ENCODE results near the gene RPL10. TPM values are rescaled to one million over a fixed set of nuclear protein-coding genes. Genes with fewer than 3 reads are reported as not detected.
A peak's percentile ranks its signal among the peaks of the same experiment; 100 is the strongest.

The RPL10 gene
- total and polyA plus RNA-seq, 2 of the 13 experiments (the other 11 are each of a cell fraction or from before 2014, with no cell fraction given): 2,381 to 4,713 TPM

DNA sequence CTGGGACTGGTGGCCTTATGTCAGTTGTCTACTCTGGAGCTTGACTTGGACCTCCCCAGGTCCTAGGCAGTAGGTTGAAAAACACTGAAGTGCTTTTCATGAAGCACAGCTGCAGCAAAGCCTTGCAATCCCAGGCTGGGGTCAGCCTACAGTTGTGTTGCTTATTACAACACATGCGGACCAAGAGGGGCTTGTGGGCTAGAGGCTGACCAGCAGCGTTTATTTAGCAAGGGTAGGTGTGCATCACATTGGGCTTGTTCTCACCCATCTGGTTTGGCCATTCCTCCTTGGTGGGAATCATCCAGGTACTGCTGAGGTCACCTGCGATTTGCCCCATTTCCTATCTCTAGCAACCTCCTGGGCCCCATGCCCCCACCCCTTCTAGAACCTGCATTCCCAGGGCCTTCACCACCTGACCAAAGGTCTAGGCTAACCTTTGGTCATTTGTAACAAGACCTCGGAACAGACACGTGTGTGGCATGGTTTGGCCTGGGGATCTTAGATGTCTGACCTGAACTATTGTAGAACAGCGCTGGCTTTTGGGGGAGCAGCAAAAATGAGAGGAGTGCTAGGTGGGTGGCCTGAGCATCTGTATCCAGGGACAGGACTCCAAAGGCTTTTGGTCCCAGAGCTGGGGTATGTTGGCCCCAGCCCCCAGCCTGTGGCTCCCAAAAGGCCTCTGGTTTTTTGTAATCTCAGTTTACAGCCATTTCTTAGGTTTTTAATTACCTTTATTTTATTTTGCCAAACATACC is 3.0 kb downstream of the RPL10 start (continued):
- TF ChIP-seq, protein P1, sequence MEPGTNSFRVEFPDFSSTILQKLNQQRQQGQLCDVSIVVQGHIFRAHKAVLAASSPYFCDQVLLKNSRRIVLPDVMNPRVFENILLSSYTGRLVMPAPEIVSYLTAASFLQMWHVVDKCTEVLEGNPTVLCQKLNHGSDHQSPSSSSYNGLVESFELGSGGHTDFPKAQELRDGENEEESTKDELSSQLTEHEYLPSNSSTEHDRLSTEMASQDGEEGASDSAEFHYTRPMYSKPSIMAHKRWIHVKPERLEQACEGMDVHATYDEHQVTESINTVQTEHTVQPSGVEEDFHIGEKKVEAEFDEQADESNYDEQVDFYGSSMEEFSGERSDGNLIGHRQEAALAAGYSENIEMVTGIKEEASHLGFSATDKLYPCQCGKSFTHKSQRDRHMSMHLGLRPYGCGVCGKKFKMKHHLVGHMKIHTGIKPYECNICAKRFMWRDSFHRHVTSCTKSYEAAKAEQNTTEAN (CRISPR knock-in tag; conservative IDR thresholded peaks at IDR 0.05): no peak
- TF ChIP-seq, protein P2, sequence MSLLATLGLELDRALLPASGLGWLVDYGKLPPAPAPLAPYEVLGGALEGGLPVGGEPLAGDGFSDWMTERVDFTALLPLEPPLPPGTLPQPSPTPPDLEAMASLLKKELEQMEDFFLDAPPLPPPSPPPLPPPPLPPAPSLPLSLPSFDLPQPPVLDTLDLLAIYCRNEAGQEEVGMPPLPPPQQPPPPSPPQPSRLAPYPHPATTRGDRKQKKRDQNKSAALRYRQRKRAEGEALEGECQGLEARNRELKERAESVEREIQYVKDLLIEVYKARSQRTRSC (CRISPR knock-in tag; IDR thresholded peaks at IDR 0.05; ENCODE audit: low read depth): no peak
- TF ChIP-seq CC2D1A (CRISPR knock-in tag; IDR thresholded peaks at IDR 0.05) (no peak), POLR2AphosphoS5 (IDR thresholded peaks at IDR 0.05; ENCODE audit: low read depth, low read length) (peak; percentile 82), ZNF382 (CRISPR knock-in tag; IDR thresholded peaks at IDR 0.05; ENCODE audit: borderline replicate concordance) (no peak), ZNF543 (CRISPR knock-in tag; IDR thresholded peaks at IDR 0.05) (no peak), CCDC6 (CRISPR knock-in tag; IDR thresholded peaks at IDR 0.05) (0 out of 2 replicates have a peak, but pooled peaks have one; percentile 29), ZNF841 (CRISPR knock-in tag; IDR thresholded peaks at IDR 0.05; ENCODE audit: borderline replicate concordance) (no peak), ZFYVE20 (CRISPR knock-in tag; IDR thresholded peaks at IDR 0.05; ENCODE audit: borderline replicate concordance, low read depth) (no peak), SMC3 (IDR thresholded peaks at IDR 0.05; ENCODE audit: low read length) (no peak; the same call in 1 of the 2 replicates), ZNF331 (CRISPR knock-in tag; IDR thresholded peaks at IDR 0.05) (no peak), NCOA2 (CRISPR knock-in tag; IDR thresholded peaks at IDR 0.05) (peak; percentile 16; the same call in 1 of the 2 replicates), ZNF432 (CRISPR knock-in tag; IDR thresholded peaks at IDR 0.05; ENCODE audit: borderline replicate concordance) (no peak), NR2F6 (IDR thresholded peaks at IDR 0.05) (no peak), NR2F6 (CRISPR knock-in tag; IDR thresholded peaks at IDR 0.05) (peak; percentile 23; the same call in 1 of the 2 replicates)
- TF ChIP-seq, protein P3, sequence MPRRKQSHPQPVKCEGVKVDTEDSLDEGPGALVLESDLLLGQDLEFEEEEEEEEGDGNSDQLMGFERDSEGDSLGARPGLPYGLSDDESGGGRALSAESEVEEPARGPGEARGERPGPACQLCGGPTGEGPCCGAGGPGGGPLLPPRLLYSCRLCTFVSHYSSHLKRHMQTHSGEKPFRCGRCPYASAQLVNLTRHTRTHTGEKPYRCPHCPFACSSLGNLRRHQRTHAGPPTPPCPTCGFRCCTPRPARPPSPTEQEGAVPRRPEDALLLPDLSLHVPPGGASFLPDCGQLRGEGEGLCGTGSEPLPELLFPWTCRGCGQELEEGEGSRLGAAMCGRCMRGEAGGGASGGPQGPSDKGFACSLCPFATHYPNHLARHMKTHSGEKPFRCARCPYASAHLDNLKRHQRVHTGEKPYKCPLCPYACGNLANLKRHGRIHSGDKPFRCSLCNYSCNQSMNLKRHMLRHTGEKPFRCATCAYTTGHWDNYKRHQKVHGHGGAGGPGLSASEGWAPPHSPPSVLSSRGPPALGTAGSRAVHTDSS (CRISPR knock-in tag; conservative IDR thresholded peaks at IDR 0.05): no peak
- TF ChIP-seq, protein P4, sequence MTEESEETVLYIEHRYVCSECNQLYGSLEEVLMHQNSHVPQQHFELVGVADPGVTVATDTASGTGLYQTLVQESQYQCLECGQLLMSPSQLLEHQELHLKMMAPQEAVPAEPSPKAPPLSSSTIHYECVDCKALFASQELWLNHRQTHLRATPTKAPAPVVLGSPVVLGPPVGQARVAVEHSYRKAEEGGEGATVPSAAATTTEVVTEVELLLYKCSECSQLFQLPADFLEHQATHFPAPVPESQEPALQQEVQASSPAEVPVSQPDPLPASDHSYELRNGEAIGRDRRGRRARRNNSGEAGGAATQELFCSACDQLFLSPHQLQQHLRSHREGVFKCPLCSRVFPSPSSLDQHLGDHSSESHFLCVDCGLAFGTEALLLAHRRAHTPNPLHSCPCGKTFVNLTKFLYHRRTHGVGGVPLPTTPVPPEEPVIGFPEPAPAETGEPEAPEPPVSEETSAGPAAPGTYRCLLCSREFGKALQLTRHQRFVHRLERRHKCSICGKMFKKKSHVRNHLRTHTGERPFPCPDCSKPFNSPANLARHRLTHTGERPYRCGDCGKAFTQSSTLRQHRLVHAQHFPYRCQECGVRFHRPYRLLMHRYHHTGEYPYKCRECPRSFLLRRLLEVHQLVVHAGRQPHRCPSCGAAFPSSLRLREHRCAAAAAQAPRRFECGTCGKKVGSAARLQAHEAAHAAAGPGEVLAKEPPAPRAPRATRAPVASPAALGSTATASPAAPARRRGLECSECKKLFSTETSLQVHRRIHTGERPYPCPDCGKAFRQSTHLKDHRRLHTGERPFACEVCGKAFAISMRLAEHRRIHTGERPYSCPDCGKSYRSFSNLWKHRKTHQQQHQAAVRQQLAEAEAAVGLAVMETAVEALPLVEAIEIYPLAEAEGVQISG (CRISPR knock-in tag; IDR thresholded peaks at IDR 0.05): peak; percentile 40; the same call in 1 of the 2 replicates
- TF ChIP-seq, protein P5, sequence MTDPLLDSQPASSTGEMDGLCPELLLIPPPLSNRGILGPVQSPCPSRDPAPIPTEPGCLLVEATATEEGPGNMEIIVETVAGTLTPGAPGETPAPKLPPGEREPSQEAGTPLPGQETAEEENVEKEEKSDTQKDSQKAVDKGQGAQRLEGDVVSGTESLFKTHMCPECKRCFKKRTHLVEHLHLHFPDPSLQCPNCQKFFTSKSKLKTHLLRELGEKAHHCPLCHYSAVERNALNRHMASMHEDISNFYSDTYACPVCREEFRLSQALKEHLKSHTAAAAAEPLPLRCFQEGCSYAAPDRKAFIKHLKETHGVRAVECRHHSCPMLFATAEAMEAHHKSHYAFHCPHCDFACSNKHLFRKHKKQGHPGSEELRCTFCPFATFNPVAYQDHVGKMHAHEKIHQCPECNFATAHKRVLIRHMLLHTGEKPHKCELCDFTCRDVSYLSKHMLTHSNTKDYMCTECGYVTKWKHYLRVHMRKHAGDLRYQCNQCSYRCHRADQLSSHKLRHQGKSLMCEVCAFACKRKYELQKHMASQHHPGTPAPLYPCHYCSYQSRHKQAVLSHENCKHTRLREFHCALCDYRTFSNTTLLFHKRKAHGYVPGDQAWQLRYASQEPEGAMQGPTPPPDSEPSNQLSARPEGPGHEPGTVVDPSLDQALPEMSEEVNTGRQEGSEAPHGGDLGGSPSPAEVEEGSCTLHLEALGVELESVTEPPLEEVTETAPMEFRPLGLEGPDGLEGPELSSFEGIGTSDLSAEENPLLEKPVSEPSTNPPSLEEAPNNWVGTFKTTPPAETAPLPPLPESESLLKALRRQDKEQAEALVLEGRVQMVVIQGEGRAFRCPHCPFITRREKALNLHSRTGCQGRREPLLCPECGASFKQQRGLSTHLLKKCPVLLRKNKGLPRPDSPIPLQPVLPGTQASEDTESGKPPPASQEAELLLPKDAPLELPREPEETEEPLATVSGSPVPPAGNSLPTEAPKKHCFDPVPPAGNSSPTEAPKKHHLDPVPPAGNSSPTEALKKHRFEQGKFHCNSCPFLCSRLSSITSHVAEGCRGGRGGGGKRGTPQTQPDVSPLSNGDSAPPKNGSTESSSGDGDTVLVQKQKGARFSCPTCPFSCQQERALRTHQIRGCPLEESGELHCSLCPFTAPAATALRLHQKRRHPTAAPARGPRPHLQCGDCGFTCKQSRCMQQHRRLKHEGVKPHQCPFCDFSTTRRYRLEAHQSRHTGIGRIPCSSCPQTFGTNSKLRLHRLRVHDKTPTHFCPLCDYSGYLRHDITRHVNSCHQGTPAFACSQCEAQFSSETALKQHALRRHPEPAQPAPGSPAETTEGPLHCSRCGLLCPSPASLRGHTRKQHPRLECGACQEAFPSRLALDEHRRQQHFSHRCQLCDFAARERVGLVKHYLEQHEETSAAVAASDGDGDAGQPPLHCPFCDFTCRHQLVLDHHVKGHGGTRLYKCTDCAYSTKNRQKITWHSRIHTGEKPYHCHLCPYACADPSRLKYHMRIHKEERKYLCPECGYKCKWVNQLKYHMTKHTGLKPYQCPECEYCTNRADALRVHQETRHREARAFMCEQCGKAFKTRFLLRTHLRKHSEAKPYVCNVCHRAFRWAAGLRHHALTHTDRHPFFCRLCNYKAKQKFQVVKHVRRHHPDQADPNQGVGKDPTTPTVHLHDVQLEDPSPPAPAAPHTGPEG (CRISPR knock-in tag; IDR thresholded peaks at IDR 0.05): no peak

Data from HepG2 (cell line).